ENCODE measurements around the gene MTAP.

DNA sequence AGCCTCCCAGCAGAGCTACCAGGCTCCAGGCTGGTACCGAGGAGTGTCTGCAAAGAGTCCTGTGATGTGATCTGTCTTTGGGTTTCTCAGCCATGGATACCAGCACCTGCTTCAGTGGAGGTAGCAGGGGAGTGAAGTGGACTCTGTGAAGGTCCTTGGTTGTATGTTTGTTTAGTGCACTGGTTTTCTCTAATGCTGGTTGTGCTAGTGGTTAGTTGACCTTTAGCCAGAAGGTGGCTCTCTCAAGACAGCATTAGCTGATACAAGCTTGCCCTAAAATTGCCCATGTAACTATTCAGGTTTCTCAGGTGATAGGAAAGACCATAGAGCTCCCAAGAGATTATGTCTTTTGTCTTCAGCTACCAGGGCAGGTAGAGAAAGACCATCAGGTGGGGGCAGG lies 87.2 kb downstream of the MTAP start:
- TF ChIP-seq, protein P1, sequence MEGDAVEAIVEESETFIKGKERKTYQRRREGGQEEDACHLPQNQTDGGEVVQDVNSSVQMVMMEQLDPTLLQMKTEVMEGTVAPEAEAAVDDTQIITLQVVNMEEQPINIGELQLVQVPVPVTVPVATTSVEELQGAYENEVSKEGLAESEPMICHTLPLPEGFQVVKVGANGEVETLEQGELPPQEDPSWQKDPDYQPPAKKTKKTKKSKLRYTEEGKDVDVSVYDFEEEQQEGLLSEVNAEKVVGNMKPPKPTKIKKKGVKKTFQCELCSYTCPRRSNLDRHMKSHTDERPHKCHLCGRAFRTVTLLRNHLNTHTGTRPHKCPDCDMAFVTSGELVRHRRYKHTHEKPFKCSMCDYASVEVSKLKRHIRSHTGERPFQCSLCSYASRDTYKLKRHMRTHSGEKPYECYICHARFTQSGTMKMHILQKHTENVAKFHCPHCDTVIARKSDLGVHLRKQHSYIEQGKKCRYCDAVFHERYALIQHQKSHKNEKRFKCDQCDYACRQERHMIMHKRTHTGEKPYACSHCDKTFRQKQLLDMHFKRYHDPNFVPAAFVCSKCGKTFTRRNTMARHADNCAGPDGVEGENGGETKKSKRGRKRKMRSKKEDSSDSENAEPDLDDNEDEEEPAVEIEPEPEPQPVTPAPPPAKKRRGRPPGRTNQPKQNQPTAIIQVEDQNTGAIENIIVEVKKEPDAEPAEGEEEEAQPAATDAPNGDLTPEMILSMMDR (conservative IDR thresholded peaks at IDR 0.05): no peak
- TF ChIP-seq EZH2 (IDR thresholded peaks at IDR 0.05; ENCODE audit: low read depth): no peak
